DND-41 (cell line): ENCODE data around the gene PRELID1.

ENCODE experiments used
- ATAC-seq: fragments of 200-7000 bp; cut with Tn5 transposase; 3 replicates; pipeline ENCODE4 v1.9.1; 2021; ENCODE audit warnings: low read depth; ENCODE audit not compliant: insufficient read depth
- DNase-seq: peaks from one replicate; pipeline ENCODE4 v3.0.0-alpha.2; 2020
- H2AFZ ChIP-seq: 2 replicates; pipeline ENCODE4 v1.6.0; 2012; ENCODE audit warnings: low read depth, low read length
- H3K27ac ChIP-seq: 2 replicates; pipeline ENCODE4 v1.5.1; 2012; ENCODE audit warnings: low read length, inconsistent platforms
- H3K27me3 ChIP-seq: fragments of 200-600 bp; sonication (generic); 2 replicates; pipeline ENCODE4 v1.6.0; 2012; ENCODE audit warnings: low read length, mild to moderate bottlenecking, inconsistent platforms; ENCODE audit not compliant: insufficient read depth, poor library complexity
- H3K36me3 ChIP-seq: 2 replicates; pipeline ENCODE4 v1.5.1; 2012; ENCODE audit warnings: low read length, inconsistent platforms; ENCODE audit not compliant: insufficient read depth
- H3K4me1 ChIP-seq: 2 replicates; pipeline ENCODE4 v1.5.1; 2012; ENCODE audit warnings: mild to moderate bottlenecking, low read length; ENCODE audit not compliant: insufficient read depth
- H3K4me2 ChIP-seq: 2 replicates; pipeline ENCODE4 v1.6.0; 2012; ENCODE audit warnings: mild to moderate bottlenecking, moderate library complexity, low read length, inconsistent platforms; ENCODE audit not compliant: insufficient read depth
- H3K4me3 ChIP-seq, 2 experiments: fragments of 200-600 bp in 1 of 2; shearing (Covaris generic) in 1 of 2; 2 replicates each; pipeline ENCODE4 v1.5.1; 2012 to 2016; ENCODE audit warnings: inconsistent platforms in 2 of 2, low read length in 2 of 2, mild to moderate bottlenecking in 2 of 2, low read depth in 1 of 2, moderate library complexity in 1 of 2
- H3K79me2 ChIP-seq: 2 replicates; pipeline ENCODE4 v1.6.0; 2012; ENCODE audit warnings: low read length, inconsistent platforms; ENCODE audit not compliant: insufficient read depth
- H3K9ac ChIP-seq: 2 replicates; pipeline ENCODE4 v1.6.0; 2012; ENCODE audit warnings: low read depth, mild to moderate bottlenecking, inconsistent platforms, low read length, moderate library complexity
- H3K9me3 ChIP-seq: 2 replicates; pipeline ENCODE4 v1.5.1; 2012; ENCODE audit warnings: low read length, moderate library complexity, mild to moderate bottlenecking, inconsistent platforms; ENCODE audit not compliant: insufficient read depth, severe bottlenecking
- H4K20me1 ChIP-seq: 2 replicates; pipeline ENCODE4 v1.6.0; 2012; ENCODE audit warnings: low read length; ENCODE audit not compliant: insufficient read depth
- EZH2 ChIP-seq: IDR thresholded peaks from 3 replicates; pipeline ENCODE4 v1.6.1; 2012; ENCODE audit warnings: borderline replicate concordance, low read depth, mild to moderate bottlenecking, moderate library complexity, low read length, inconsistent platforms; ENCODE audit not compliant: severe bottlenecking
- TF ChIP-seq, protein P1 (sequence below): IDR thresholded peaks from 2 replicates; pipeline ENCODE4 v1.5.1; 2012; ENCODE audit warnings: borderline replicate concordance, low read length, moderate library complexity, mild to moderate bottlenecking; ENCODE audit not compliant: poor library complexity, severe bottlenecking; ENCODE audit errors: extremely low read depth

Gene PRELID1

DNA sequence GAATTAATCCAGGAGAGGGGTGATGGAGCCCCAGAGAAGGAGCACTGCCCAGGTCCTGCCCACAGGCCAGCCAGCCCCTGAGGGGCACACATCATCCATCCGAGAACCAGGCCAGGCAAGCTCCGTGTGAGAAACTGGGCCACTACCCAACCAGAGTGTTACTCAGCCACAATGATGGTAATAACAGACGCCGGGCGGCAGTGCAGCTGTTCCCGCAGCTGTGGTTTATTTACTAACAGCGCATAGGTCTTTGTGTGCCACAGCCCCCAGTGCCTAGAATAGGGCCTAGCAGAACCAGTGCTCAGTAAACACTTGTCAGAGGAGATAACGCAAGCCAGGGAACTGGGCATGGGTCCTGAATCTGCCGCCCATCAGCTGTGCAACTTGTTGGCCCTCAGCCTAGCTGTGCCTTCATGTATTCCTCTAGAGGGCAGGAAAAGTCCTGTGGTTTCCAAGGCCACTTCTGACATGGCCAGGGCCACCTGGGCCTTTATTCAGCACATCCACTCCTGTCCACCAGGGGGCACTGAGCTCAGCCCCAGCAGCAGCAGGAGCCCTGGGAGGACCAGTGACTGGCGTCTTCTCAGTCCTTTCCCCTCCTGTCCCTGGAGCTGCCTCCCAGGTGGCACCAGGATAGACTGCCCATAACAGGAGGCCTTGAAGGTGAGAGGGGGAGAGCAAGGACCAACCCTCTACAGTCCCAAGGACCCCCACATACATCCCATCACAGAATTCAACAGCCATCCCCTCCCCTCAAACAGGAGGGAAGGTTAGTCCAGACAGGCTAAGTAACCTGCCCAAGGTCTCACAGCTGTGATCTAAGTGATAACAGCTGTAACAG, 6.0 kb downstream of the PRELID1 start:
- peak; percentile 69 for DNase-seq
- TF ChIP-seq EZH2 = no peak
- TF ChIP-seq, protein P1, sequence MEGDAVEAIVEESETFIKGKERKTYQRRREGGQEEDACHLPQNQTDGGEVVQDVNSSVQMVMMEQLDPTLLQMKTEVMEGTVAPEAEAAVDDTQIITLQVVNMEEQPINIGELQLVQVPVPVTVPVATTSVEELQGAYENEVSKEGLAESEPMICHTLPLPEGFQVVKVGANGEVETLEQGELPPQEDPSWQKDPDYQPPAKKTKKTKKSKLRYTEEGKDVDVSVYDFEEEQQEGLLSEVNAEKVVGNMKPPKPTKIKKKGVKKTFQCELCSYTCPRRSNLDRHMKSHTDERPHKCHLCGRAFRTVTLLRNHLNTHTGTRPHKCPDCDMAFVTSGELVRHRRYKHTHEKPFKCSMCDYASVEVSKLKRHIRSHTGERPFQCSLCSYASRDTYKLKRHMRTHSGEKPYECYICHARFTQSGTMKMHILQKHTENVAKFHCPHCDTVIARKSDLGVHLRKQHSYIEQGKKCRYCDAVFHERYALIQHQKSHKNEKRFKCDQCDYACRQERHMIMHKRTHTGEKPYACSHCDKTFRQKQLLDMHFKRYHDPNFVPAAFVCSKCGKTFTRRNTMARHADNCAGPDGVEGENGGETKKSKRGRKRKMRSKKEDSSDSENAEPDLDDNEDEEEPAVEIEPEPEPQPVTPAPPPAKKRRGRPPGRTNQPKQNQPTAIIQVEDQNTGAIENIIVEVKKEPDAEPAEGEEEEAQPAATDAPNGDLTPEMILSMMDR = peak; percentile 90
- peak overlapping the region; percentile 77 for H3K9ac ChIP-seq

DNA sequence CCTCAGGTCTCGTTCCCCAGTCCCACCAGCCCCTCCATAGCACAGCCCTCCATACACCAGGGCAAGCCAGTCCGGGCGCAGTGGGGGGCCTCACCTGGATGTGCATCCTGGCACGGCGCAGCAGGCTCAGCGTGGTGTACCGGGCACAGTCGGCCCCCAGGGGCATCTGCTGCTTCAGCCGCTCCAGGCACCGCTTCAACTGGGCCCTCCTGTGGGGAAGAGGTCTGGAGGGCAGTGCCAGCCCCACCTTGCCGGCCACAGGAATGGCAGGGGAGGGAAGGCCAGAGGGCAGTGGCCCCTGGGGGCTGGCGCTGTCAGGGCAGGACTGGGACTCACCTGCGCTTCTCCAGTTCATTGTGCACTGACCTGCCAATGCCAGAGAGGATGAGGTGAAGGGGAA, 6.7 kb downstream of the PRELID1 start:
- no peak overlapping the region for H2AFZ ChIP-seq
- no peaks in the 10 kb centered on the region for H3K27me3 ChIP-seq
- DNase-seq (no peak), ATAC-seq (no peak)
- H3K4me2 ChIP-seq = peak overlapping the region; percentile 81
- peaks cover 45% of the 10 kb centered on the region for H4K20me1 ChIP-seq
- H3K9me3 ChIP-seq = no peaks in the 10 kb centered on the region
- TF ChIP-seq EZH2 = no peak
- TF ChIP-seq, protein P1 = no peak
- peaks cover 59% of the 10 kb centered on the region for H3K36me3 ChIP-seq
- H3K27ac ChIP-seq = peak overlapping the region; percentile 83
- H3K79me2 ChIP-seq = peaks cover 71% of the 10 kb centered on the region
- peaks cover 66% of the 10 kb centered on the region for H3K4me1 ChIP-seq
- H3K4me3 ChIP-seq = peak overlapping the region; percentile 79; a peak in 3 of 4 replicates
- H3K9ac ChIP-seq = peak overlapping the region; percentile 77

More for the DNA sequence above, 6.0 kb downstream of the PRELID1 start:
- 0 out of 3 replicates have a peak, but pooled peaks have one; percentile 13 for ATAC-seq
- Histone ChIP-seq H2AFZ (no peak overlapping the region), H3K36me3 (peaks cover 62% of the 10 kb centered on the region), H3K4me2 (peak overlapping the region; percentile 81), H3K27me3 (no peaks in the 10 kb centered on the region), H3K4me1 (peaks cover 73% of the 10 kb centered on the region), H3K9me3 (no peaks in the 10 kb centered on the region), H3K79me2 (peaks cover 78% of the 10 kb centered on the region), H4K20me1 (peaks cover 49% of the 10 kb centered on the region), H3K4me3 (peak overlapping the region in 1 of 2 experiments; percentile 79; a peak in 2 of 4 replicates), H3K27ac (peak overlapping the region; percentile 83)

DNA sequence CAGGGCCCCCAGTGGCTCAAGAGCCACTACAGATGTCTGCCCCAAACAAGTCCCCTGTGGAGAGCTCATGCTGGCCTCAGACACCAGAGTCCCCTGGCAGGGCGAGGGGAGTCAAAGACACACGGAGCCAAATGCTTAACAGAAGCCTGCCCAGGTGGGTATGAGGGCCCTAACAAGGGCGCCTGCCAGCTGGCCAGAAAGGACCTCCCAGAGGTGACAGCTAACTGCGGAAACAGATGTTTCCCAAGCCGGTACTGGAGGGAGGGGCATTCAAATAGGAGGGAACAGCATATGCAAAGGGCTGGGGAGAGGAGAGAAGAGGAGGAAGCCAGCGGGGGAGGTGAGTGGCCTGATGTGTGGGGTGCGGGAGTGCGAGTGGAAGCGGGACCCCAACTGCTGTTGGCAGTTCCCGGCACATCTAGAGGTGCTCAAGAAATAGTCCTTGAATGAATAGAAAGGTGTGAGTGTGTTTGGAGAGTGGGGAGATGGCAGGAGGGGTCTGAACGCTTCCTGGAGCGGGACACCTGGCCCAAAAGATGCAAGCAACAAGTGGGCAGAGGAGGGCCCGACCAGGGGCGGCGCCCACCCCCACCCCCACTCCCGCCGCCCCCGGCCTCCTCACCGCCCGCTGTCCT, 7.3 kb downstream of the PRELID1 start:
- ATAC-seq (peak; percentile 33), DNase-seq (peak; percentile 78)
- Histone ChIP-seq H3K79me2 (peaks cover 66% of the 10 kb centered on the region), H2AFZ (no peak overlapping the region), H3K9me3 (no peaks in the 10 kb centered on the region), H3K4me2 (peak overlapping the region; percentile 81), H3K4me1 (peaks cover 60% of the 10 kb centered on the region), H3K36me3 (peaks cover 53% of the 10 kb centered on the region), H3K4me3 (peak overlapping the region; percentile 79; a peak in 3 of 4 replicates), H3K9ac (peak overlapping the region; percentile 77), H4K20me1 (peaks cover 41% of the 10 kb centered on the region), H3K27me3 (no peaks in the 10 kb centered on the region), H3K27ac (peak overlapping the region; percentile 83)
- TF ChIP-seq, protein P1 = no peak
- no peak for TF ChIP-seq EZH2
